ENCODE results near the gene SOCS4.

DNA sequence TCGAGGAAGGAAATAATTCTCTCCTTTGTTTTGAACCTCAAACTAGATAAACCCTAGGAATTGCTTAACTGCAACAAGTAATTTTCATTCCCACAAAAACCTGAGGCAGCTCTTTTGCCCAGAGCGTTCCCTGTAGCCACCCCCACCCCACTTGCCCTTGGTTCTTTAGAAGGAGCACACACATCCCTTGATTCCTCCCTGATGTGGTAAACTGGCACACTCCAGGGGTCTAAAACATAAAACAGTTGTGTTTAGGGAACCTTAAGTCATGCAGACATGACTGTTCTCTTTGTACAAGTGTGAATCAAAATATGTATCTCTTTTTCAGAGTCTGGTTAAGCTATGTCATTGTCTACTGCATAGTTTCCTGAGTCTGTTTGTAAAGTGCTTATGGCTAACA, 38.4 kb downstream of the SOCS4 start:
- TF ChIP-seq CEBPB (IDR thresholded peaks at IDR 0.05; ENCODE audit: borderline replicate concordance, low read depth, low read length): no peak
- no peak for TF ChIP-seq TOPORS (CRISPR knock-in tag; IDR thresholded peaks at IDR 0.05)
- TF ChIP-seq MLX (CRISPR knock-in tag; IDR thresholded peaks at IDR 0.05): no peak
- TF ChIP-seq ZMYM3 (CRISPR knock-in tag; IDR thresholded peaks at IDR 0.05): no peak
- TF ChIP-seq, protein P1, sequence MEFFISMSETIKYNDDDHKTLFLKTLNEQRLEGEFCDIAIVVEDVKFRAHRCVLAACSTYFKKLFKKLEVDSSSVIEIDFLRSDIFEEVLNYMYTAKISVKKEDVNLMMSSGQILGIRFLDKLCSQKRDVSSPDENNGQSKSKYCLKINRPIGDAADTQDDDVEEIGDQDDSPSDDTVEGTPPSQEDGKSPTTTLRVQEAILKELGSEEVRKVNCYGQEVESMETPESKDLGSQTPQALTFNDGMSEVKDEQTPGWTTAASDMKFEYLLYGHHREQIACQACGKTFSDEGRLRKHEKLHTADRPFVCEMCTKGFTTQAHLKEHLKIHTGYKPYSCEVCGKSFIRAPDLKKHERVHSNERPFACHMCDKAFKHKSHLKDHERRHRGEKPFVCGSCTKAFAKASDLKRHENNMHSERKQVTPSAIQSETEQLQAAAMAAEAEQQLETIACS (CRISPR knock-in tag; IDR thresholded peaks at IDR 0.05): no peak
- no peak for TF ChIP-seq ARID3A (IDR thresholded peaks at IDR 0.05; ENCODE audit: low read depth, low read length)
- TF ChIP-seq ZNF670 (CRISPR knock-in tag; IDR thresholded peaks at IDR 0.05; ENCODE audit: borderline replicate concordance): no peak
- TF ChIP-seq NONO (IDR thresholded peaks at IDR 0.05): no peak
- no peak for TF ChIP-seq NONO (CRISPR knock-in tag; conservative IDR thresholded peaks at IDR 0.05)
